Breast epithelium (tissue), 4 donors: ENCODE data around the gene OBSCN. TPM values are rescaled to one million over a fixed set of nuclear protein-coding genes. Genes with fewer than 3 reads are reported as not detected.
"Not testable (repeated sequence)": the region's sequence is repeated elsewhere in the genome, so short reads cannot be mapped to it uniquely, and the experiment has no call there.

Source experiments
- DNase-seq, 2 donors: peaks; one replicate each; pipeline ENCODE4 v3.0.0-alpha.2; 2019; ENCODE audit warnings: low spot score in 2 of 2
- H3K27ac ChIP-seq, 2 donors: fragments of 200-600 bp; sonication (generic) in 1 of 2; one replicate each; pipeline ENCODE4 v1.5.1; 2016 to 2019; ENCODE audit warnings: mild to moderate bottlenecking in 1 of 2
- H3K27me3 ChIP-seq, 2 donors: fragments of 200-600 bp; sonication (generic) in 1 of 2; one replicate each; pipeline versions ENCODE4 v1.5.1 to v1.6.0; 2017 to 2019; ENCODE audit warnings: control low read depth in 1 of 2, mild to moderate bottlenecking in 1 of 2
- H3K36me3 ChIP-seq: fragments of 200-600 bp; one replicate; pipeline ENCODE4 v1.5.1; 2019
- H3K4me1 ChIP-seq, 2 donors: fragments of 200-600 bp; sonication (generic); one replicate each; pipeline ENCODE4 v1.5.1; 2016 to 2019; ENCODE audit warnings: control low read depth in 1 of 2
- H3K4me3 ChIP-seq, 3 donors: fragments of 200-600 bp; sonication (generic); 1 replicate in 2 of 3; 2 replicates in 1 of 3; pipeline ENCODE4 v1.5.1; 2016 to 2019; ENCODE audit warnings: mild to moderate bottlenecking in 3 of 3, moderate library complexity in 2 of 3
- H3K9me3 ChIP-seq, 2 donors: fragments of 200-600 bp; sonication (generic) in 1 of 2; one replicate each; pipeline ENCODE4 v1.5.1; 2016 to 2019; ENCODE audit warnings: control low read depth in 1 of 2
- CTCF ChIP-seq, 3 donors: fragments of 450-650 bp; IDR thresholded peaks; one replicate each; pipeline ENCODE4 v1.5.1; 2016 to 2017; ENCODE audit warnings: antibody characterized with exemption in 3 of 3, mild to moderate bottlenecking in 3 of 3, moderate library complexity in 3 of 3
- POLR2A ChIP-seq: fragments of 450-650 bp; IDR thresholded peaks from one replicate; pipeline ENCODE4 v1.6.1; 2016; ENCODE audit warnings: antibody characterized with exemption, mild to moderate bottlenecking, moderate library complexity
- POLR2AphosphoS5 ChIP-seq, 3 donors: sonication (generic); formaldehyde crosslinking; IDR thresholded peaks; one replicate each; pipeline ENCODE4 v1.6.1; 2017; ENCODE audit warnings: antibody characterized with exemption in 3 of 3
- intact Hi-C: fragments of 100-400 bp; cut with DNase I; formaldehyde crosslinking; loops from one replicate; pipeline ENCODE4 v1.15.1; 2023; ENCODE audit warnings: low total_unique reads
- total RNA-seq, 3 donors: library from RNA; depleted of rRNA; stranded (reverse); fragments of >200 nt; gene quantifications; one replicate each; pipeline ENCODE4 v1.1.0, GENCODE V29; 2016

The OBSCN gene
- total RNA-seq, 3 donors from 2014 or later = 3.0 to 40.0 (median 27.9) TPM

- intact Hi-C loops = no loop called here
- H3K9me3 ChIP-seq = no peaks in the 10 kb centered on the region
- no peak for DNase-seq
Measured at GRCh38 chr1:228172591-228173527, 35.0 kb upstream of the OBSCN start.

GRCh38 chr1:228173528-228174481, 34.0 kb upstream of the OBSCN start:
- H3K4me1 ChIP-seq, DNase-seq, intact Hi-C loops, H3K36me3 ChIP-seq, H3K9me3 ChIP-seq, H3K27me3 ChIP-seq: not testable (repeated sequence)
- peak overlapping the region in 1 of 2 donors; percentile 52 for H3K27ac ChIP-seq
- H3K4me3 ChIP-seq = peak overlapping the region in 1 of 3 donors; percentile 25

More at GRCh38 chr1:228172591-228173527, 35.0 kb upstream of the OBSCN start:
- no peak for TF ChIP-seq CTCF (IDR thresholded peaks at IDR 0.05)
- no peak for TF ChIP-seq POLR2AphosphoS5 (IDR thresholded peaks at IDR 0.05)
- H3K36me3 ChIP-seq = no peaks in the 10 kb centered on the region
- H3K27me3 ChIP-seq = no peaks in the 10 kb centered on the region
- H3K27ac ChIP-seq = no peak overlapping the region
- H3K4me3 ChIP-seq = no peak overlapping the region
- no peaks in the 10 kb centered on the region for H3K4me1 ChIP-seq

GRCh38 chr1:228174482-228175315, 33.1 kb upstream of the OBSCN start:
- Histone ChIP-seq H3K4me1 (no peaks in the 10 kb centered on the region), H3K27me3 (no peaks in the 10 kb centered on the region), H3K9me3 (no peaks in the 10 kb centered on the region), H3K4me3 (peak overlapping the region in 1 of 3 donors; percentile 40), H3K27ac (no peak overlapping the region), H3K36me3 (no peaks in the 10 kb centered on the region)
- TF ChIP-seq POLR2A = no peak
- TF ChIP-seq POLR2AphosphoS5 (IDR thresholded peaks at IDR 0.05) = no peak
- no peak for TF ChIP-seq CTCF (IDR thresholded peaks at IDR 0.05)
- intact Hi-C loops = no loop called here
- no peak for DNase-seq

- DNase-seq = no peak
- Histone ChIP-seq H3K4me1 (no peaks in the 10 kb centered on the region), H3K27ac (no peak overlapping the region), H3K4me3 (no peak overlapping the region), H3K27me3 (no peaks in the 10 kb centered on the region), H3K9me3 (no peaks in the 10 kb centered on the region), H3K36me3 (no peaks in the 10 kb centered on the region)
- TF ChIP-seq POLR2A = no peak
- TF ChIP-seq POLR2AphosphoS5 (IDR thresholded peaks at IDR 0.05) = no peak
- TF ChIP-seq CTCF (IDR thresholded peaks at IDR 0.05) = no peak
- intact Hi-C loops = no loop called here
Measured at GRCh38 chr1:228175316-228176023, 32.4 kb upstream of the OBSCN start.

- H3K4me3 ChIP-seq = no peak overlapping the region
- H3K27ac ChIP-seq = no peak overlapping the region
- H3K36me3 ChIP-seq = no peaks in the 10 kb centered on the region
- H3K9me3 ChIP-seq = no peaks in the 10 kb centered on the region
- no peak for DNase-seq
- intact Hi-C loops = no loop called here
- no peaks in the 10 kb centered on the region for H3K27me3 ChIP-seq
- no peaks in the 10 kb centered on the region for H3K4me1 ChIP-seq
- TF ChIP-seq CTCF (IDR thresholded peaks at IDR 0.05) = no peak
- no peak for TF ChIP-seq POLR2A
- TF ChIP-seq POLR2AphosphoS5 (IDR thresholded peaks at IDR 0.05) = no peak
Measured at GRCh38 chr1:228176024-228176395, 31.8 kb upstream of the OBSCN start.
